H1 (cell line): ENCODE data around the gene DTD1. TPM values are rescaled to one million over a fixed set of nuclear protein-coding genes. Genes with fewer than 3 reads are reported as not detected.

Experiments
- CEBPB ChIP-seq: IDR thresholded peaks from 2 replicates; pipeline ENCODE4 v1.6.1; 2012; ENCODE audit warnings: low read depth, low read length
- EP300 ChIP-seq, 2 experiments: IDR thresholded peaks; 1 replicate in 1 of 2; 2 replicates in 1 of 2; pipeline ENCODE4 v1.6.1; 2011 to 2012; ENCODE audit warnings: low read depth in 2 of 2, low read length in 2 of 2, mild to moderate bottlenecking in 2 of 2, borderline replicate concordance in 1 of 2, inconsistent platforms in 1 of 2, moderate library complexity in 1 of 2
- HDAC2 ChIP-seq, 2 experiments: fragments of 300-600 bp in 1 of 2; sonication (generic) in 1 of 2; IDR thresholded peaks; 2 replicates each; pipeline ENCODE4 v1.6.1; 2011 to 2012; ENCODE audit warnings: low read depth in 2 of 2, low read length in 2 of 2, mild to moderate bottlenecking in 2 of 2, moderate library complexity in 2 of 2, borderline replicate concordance in 1 of 2, inconsistent platforms in 1 of 2
- JUND ChIP-seq: IDR thresholded peaks from 2 replicates; pipeline ENCODE4 v1.6.1; 2011; ENCODE audit warnings: mild to moderate bottlenecking, improper control_type of control experiment, low read length
- NRF1 ChIP-seq: IDR thresholded peaks from 2 replicates; pipeline ENCODE4 v1.6.1; 2011; ENCODE audit warnings: mild to moderate bottlenecking, low read depth, low read length, improper control_type of control experiment
- RAD21 ChIP-seq, 2 experiments: IDR thresholded peaks in 1 of 2; conservative IDR thresholded peaks in 1 of 2; 2 replicates each; pipeline ENCODE4 v1.6.1; 2011; ENCODE audit warnings: low read depth in 2 of 2, low read length in 2 of 2, improper control_type of control experiment in 1 of 2, inconsistent platforms in 1 of 2, mild to moderate bottlenecking in 1 of 2, moderate library complexity in 1 of 2
- SIRT6 ChIP-seq: IDR thresholded peaks from one replicate; pipeline ENCODE4 v1.7.1; 2012; ENCODE audit warnings: low read length, inconsistent platforms
- SP2 ChIP-seq: IDR thresholded peaks from 2 replicates; pipeline ENCODE4 v1.6.1; 2012; ENCODE audit warnings: mild to moderate bottlenecking, low read length, inconsistent platforms
- SUZ12 ChIP-seq: fragments of 200-600 bp; sonication (generic); IDR thresholded peaks from 2 replicates; pipeline ENCODE4 v1.6.1; 2012; ENCODE audit warnings: mild to moderate bottlenecking, inconsistent platforms, low read length, moderate library complexity, mixed read lengths
- polyA plus RNA-seq, 7 experiments: library from polyadenylated mRNA; depleted of rRNA in 3 of 7; stranded (reverse) in 5 of 7; unstranded in 2 of 7; fragments of >200 nt in 5 of 7; fragments of 200-250 nt in 2 of 7; gene quantifications; 1 replicate in 5 of 7; 2 replicates in 1 of 7; 4 replicates in 1 of 7; pipeline versions ENCODE4 v1.2.1 to v1.2.3, GENCODE V29; 2011 to 2013; ENCODE audit warnings: missing spikeins in 2 of 7, mixed read lengths in 2 of 7
- total RNA-seq: library from RNA; stranded (reverse); fragmentation: NEBNext Ultra II Directional; extraction: Animal tissue kit (Norgen Biotek cat#: 25700); gene quantifications from 2 replicates; pipeline ENCODE4 v1.2.1, GENCODE V29; 2021

Gene DTD1
- total and polyA plus RNA-seq, 2 of the 8 experiments (the other 6 are each of a cell fraction or from before 2014, with no cell fraction given) = 49.7 to 66.6 TPM

DNA sequence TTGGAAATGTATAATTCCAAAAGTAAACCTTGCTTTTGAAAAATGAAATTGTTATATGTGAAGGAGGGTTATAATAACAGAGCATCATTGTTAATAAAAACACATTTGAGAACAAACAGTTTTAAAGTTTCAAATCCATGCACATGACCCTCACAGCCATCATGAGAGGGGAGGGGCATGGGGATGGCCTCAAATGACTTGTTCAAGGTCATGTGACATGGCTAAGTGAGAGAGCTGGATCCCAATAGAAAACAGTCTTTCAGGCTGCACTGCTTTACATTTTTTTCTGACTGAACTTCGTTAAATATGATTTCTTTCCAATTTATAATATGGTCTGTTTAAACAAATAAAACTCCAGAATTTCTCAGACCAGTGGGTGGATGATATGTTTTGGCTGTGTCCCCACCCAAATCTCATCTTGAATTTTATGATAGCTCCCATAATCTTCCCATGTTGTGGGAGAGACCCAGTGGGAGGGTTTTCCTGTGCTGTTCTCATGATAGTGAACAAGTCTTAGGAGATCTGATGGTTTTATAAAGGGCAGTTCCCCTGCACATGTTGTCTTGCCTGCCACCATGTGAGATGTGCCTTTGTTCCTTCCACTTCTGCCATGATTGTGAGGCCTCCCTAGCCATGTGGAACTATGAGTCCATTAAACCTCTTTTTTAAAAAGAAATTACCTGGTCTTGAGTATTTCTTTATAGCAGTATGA, 66.0 kb downstream of the DTD1 start (continued):
- no peak for TF ChIP-seq RAD21 (IDR thresholded peaks at IDR 0.05 in 1 of 2, conservative IDR thresholded peaks at IDR 0.05 in 1 of 2; ENCODE audit: low read depth in 2 of 2, low read length in 2 of 2)
- TF ChIP-seq JUND = no peak
- no peak for TF ChIP-seq SIRT6
- no peak for TF ChIP-seq SP2
- TF ChIP-seq SUZ12 = no peak
- TF ChIP-seq HDAC2 (IDR thresholded peaks at IDR 0.05; ENCODE audit: borderline replicate concordance in 1 of 2, low read depth in 2 of 2, low read length in 2 of 2) = no peak
- no peak for TF ChIP-seq CEBPB
- TF ChIP-seq NRF1 = no peak
- TF ChIP-seq EP300 (IDR thresholded peaks at IDR 0.05; ENCODE audit: borderline replicate concordance in 1 of 2, low read depth in 2 of 2, low read length in 2 of 2) = no peak
